Thoracic aorta (tissue), 2 donors: ENCODE measurements around the gene SNX20. TPM values are rescaled to one million over a fixed set of nuclear protein-coding genes. Genes with fewer than 3 reads are reported as not detected.

ENCODE experiments used
- ATAC-seq: fragments of 150-250 bp; one replicate; pipeline ENCODE4 v1.8.0; 2017; ENCODE audit warnings: low read depth; ENCODE audit not compliant: insufficient number of reproducible peaks, low FRiP score
- DNase-seq: peaks from one replicate; pipeline ENCODE4 v3.0.0-alpha.2; 2020; ENCODE audit warnings: low spot score
- H3K27ac ChIP-seq, 2 donors: fragments of 200-600 bp; sonication (generic); 1 replicate in 1 of 2; 2 replicates in 1 of 2; pipeline ENCODE4 v1.5.1; 2016; ENCODE audit warnings: mild to moderate bottlenecking in 2 of 2, moderate library complexity in 2 of 2
- H3K27me3 ChIP-seq: fragments of 200-600 bp; sonication (generic); replicated peaks from 2 replicates; pipeline ENCODE4 v1.6.0; 2016; ENCODE audit warnings: mild to moderate bottlenecking; ENCODE audit not compliant: insufficient read depth
- H3K36me3 ChIP-seq: fragments of 200-600 bp; sonication (generic); one replicate; pipeline ENCODE4 v1.5.1; 2016
- H3K4me1 ChIP-seq, 2 donors: fragments of 200-600 bp; sonication (generic); 1 replicate in 1 of 2; 2 replicates in 1 of 2; pipeline versions ENCODE4 v1.5.1 to v1.6.0; 2016; ENCODE audit warnings: low read depth in 2 of 2, mild to moderate bottlenecking in 1 of 2; ENCODE audit not compliant: control insufficient read depth in 1 of 2
- H3K4me3 ChIP-seq: fragments of 200-600 bp; sonication (generic); 2 replicates; pipeline ENCODE4 v1.5.1; 2016; ENCODE audit warnings: mild to moderate bottlenecking
- H3K9me3 ChIP-seq: fragments of 200-600 bp; sonication (generic); 2 replicates; pipeline ENCODE4 v1.5.1; 2016
- total RNA-seq, 2 donors: library from RNA; depleted of rRNA; stranded (reverse); fragments of >200 nt; gene quantifications; one replicate each; pipeline versions ENCODE4 v1.1.0 to v1.2.3, GENCODE V29; 2016
- TF ChIP-seq, protein P1 (sequence below): fragments of 200-600 bp; sonication (generic); IDR thresholded peaks from one replicate; pipeline ENCODE4 v1.5.1; 2019; ENCODE audit warnings: antibody characterized with exemption

The SNX20 gene
- total RNA-seq, 2 donors from 2014 or later = 3.3 to 4.6 TPM

DNA sequence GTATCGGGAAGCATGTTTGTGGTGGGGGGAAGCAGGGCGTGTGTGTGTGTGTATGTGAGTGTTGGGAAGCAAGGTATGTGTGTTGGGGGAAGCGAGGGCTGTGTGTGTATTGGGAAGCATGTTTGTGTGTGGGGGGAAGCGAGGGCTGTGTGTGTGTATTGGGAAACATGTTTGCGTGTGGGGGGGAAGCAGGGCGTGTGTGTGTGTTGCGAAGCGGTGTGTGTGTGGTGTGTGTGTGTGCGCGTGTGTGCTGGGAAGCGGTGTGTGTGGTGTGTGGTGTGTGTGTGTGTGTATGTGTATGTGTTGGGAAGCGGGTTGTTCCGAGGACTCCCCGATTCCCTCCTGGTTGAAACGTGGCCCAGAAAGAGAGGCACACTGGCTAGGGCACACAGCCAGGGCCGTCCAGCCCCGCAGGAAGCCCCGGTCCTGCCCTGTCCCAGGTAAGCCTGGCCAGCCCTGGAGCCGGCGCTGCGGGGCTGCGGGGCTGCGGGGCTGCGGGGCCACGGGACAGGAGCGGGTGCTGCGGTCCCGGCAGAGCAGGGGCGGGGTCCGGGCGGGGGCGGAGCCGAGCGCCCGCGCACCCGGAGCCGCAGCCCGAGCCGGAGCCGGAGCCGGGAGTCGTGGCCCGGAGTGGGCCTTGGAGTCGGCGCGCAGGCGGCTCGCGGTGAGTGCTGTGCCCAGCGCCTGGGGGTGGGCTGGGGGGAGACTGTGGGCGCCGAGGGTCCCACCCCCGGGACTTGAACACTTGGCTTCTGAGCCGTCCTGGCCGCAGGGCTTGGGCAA is 12.1 kb upstream of the SNX20 start, which contains the start of gene NOD2:
NOD2 (plus strand) TSS at position 608 of the 783 bp plus-strand sequence. CDS start 5,890 bp downstream, outside the sequence.
- H3K4me3 ChIP-seq = peak within 1 kb of the TSS; percentile 76
- H3K4me1 ChIP-seq = peaks cover 15 to 53% of the 10 kb centered on the region in 2 donors
- DNase-seq (no peak), ATAC-seq (peak; percentile 11)
- H3K27ac ChIP-seq = no peak within 1 kb of the TSS
- no peaks in the 10 kb centered on the region for H3K36me3 ChIP-seq
- no peaks in the 10 kb centered on the region for H3K27me3 ChIP-seq
- no peaks in the 10 kb centered on the region for H3K9me3 ChIP-seq
- TF ChIP-seq, protein P1, sequence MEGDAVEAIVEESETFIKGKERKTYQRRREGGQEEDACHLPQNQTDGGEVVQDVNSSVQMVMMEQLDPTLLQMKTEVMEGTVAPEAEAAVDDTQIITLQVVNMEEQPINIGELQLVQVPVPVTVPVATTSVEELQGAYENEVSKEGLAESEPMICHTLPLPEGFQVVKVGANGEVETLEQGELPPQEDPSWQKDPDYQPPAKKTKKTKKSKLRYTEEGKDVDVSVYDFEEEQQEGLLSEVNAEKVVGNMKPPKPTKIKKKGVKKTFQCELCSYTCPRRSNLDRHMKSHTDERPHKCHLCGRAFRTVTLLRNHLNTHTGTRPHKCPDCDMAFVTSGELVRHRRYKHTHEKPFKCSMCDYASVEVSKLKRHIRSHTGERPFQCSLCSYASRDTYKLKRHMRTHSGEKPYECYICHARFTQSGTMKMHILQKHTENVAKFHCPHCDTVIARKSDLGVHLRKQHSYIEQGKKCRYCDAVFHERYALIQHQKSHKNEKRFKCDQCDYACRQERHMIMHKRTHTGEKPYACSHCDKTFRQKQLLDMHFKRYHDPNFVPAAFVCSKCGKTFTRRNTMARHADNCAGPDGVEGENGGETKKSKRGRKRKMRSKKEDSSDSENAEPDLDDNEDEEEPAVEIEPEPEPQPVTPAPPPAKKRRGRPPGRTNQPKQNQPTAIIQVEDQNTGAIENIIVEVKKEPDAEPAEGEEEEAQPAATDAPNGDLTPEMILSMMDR = no peak

- H3K27me3 ChIP-seq = no peaks in the 10 kb centered on the region
- peaks cover 14 to 48% of the 10 kb centered on the region in 2 donors for H3K4me1 ChIP-seq
- ATAC-seq (no peak), DNase-seq (no peak)
- H3K4me3 ChIP-seq = no peak overlapping the region
- H3K9me3 ChIP-seq = no peaks in the 10 kb centered on the region
- TF ChIP-seq, protein P1 = no peak
- H3K36me3 ChIP-seq = no peaks in the 10 kb centered on the region
- no peak overlapping the region for H3K27ac ChIP-seq
Measured at GRCh38 chr16:50692644-50692998, 11.5 kb upstream of the SNX20 start.

DNA sequence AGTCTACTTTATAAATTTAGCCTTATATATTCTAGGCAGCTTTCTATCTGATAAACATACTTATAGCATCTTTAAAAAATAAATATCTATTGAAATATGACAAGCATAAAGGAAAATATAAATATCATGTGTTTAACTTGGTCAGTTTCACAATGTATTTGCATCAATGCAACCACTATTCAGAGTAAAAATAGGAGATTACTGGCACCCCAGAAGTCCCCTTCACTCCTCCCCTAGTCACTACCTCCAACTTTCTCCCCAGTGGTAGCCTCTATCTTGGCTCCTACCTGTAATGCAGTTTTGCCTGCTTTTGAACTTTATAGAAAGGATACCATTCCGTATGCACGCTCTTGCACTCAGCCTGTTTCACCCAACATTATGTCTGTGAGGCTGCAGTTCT is 9.1 kb upstream of the SNX20 start:
- TF ChIP-seq, protein P1 = no peak
- H3K27ac ChIP-seq = no peak overlapping the region
- H3K27me3 ChIP-seq = no peaks in the 10 kb centered on the region
- H3K4me1 ChIP-seq = peaks cover 4 to 31% of the 10 kb centered on the region in 2 donors
- DNase-seq = no peak
- no peak overlapping the region for H3K4me3 ChIP-seq
- no peak for ATAC-seq
- no peaks in the 10 kb centered on the region for H3K36me3 ChIP-seq
- no peaks in the 10 kb centered on the region for H3K9me3 ChIP-seq

- H3K4me1 ChIP-seq = peaks cover 2 to 26% of the 10 kb centered on the region in 2 donors
- ATAC-seq = no peak
- H3K27ac ChIP-seq = no peak overlapping the region
- no peak for DNase-seq
- no peaks in the 10 kb centered on the region for H3K27me3 ChIP-seq
- H3K36me3 ChIP-seq = no peaks in the 10 kb centered on the region
- no peaks in the 10 kb centered on the region for H3K9me3 ChIP-seq
- TF ChIP-seq, protein P1 = no peak
- H3K4me3 ChIP-seq = no peak overlapping the region
Measured at GRCh38 chr16:50688867-50689266, 7.8 kb upstream of the SNX20 start.

DNA sequence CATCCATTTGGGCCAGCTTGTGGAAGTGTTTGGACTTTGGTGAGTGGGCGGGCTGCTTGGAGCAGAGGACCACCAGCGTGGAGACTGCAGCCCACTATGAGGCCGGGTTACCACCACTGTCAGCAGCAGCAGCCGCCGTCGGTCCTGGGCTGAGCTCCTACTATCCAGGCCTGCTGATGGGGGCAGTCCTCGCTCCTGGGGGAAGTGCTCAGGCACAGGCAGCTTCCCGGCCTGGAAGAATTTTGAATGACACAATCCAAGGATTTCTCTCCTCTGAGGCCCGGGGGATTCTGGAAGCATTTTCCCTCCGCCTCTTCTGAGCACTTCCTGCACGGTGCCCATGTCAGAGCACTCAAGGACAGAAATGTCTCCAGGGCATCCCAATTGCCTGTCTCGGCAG is 7.0 kb upstream of the SNX20 start:
- Histone ChIP-seq H3K4me1 (peaks cover 0 to 18% of the 10 kb centered on the region in 2 donors), H3K27ac (no peak overlapping the region), H3K27me3 (no peaks in the 10 kb centered on the region), H3K4me3 (no peak overlapping the region), H3K9me3 (no peaks in the 10 kb centered on the region), H3K36me3 (no peaks in the 10 kb centered on the region)
- no peak for DNase-seq
- TF ChIP-seq, protein P1 = no peak
- ATAC-seq = no peak
